Muscle layer of colon (tissue), 2 donors: ENCODE data around the gene CD37.
"Not testable (repeated sequence)": the region's sequence is repeated elsewhere in the genome, so short reads cannot be mapped to it uniquely, and the experiment has no call there.

Source experiments
- H3K27ac ChIP-seq: one replicate; pipeline ENCODE4 v1.7.0; 2013; ENCODE audit warnings: low read depth, mild to moderate bottlenecking, low read length, moderate library complexity
- H3K27me3 ChIP-seq, 2 donors: one replicate each; pipeline ENCODE4 v1.7.0; 2013; ENCODE audit warnings: low read length in 2 of 2, mild to moderate bottlenecking in 2 of 2; ENCODE audit not compliant: insufficient read depth in 2 of 2, control insufficient read depth in 1 of 2
- H3K36me3 ChIP-seq: one replicate; pipeline ENCODE4 v1.7.0; 2013; ENCODE audit warnings: mild to moderate bottlenecking, low read length; ENCODE audit not compliant: insufficient read depth
- H3K4me1 ChIP-seq: one replicate; pipeline ENCODE4 v1.7.0; 2013; ENCODE audit warnings: mild to moderate bottlenecking, low read length; ENCODE audit not compliant: insufficient read depth
- H3K4me3 ChIP-seq, 2 donors: one replicate each; pipeline ENCODE4 v1.7.0; 2013; ENCODE audit warnings: low read length in 2 of 2, low read depth in 1 of 2, mild to moderate bottlenecking in 1 of 2, moderate library complexity in 1 of 2
- H3K9ac ChIP-seq: one replicate; pipeline ENCODE4 v1.7.0; 2013; ENCODE audit warnings: low read length
- H3K9me3 ChIP-seq: one replicate; pipeline ENCODE4 v1.7.0; 2013; ENCODE audit warnings: mild to moderate bottlenecking, low read length
- donor health status: abdominal sarcoma.
- donor health status: Adenocarcinoma of cecum.

Gene CD37, protein sequence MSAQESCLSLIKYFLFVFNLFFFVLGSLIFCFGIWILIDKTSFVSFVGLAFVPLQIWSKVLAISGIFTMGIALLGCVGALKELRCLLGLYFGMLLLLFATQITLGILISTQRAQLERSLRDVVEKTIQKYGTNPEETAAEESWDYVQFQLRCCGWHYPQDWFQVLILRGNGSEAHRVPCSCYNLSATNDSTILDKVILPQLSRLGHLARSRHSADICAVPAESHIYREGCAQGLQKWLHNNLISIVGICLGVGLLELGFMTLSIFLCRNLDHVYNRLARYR

DNA sequence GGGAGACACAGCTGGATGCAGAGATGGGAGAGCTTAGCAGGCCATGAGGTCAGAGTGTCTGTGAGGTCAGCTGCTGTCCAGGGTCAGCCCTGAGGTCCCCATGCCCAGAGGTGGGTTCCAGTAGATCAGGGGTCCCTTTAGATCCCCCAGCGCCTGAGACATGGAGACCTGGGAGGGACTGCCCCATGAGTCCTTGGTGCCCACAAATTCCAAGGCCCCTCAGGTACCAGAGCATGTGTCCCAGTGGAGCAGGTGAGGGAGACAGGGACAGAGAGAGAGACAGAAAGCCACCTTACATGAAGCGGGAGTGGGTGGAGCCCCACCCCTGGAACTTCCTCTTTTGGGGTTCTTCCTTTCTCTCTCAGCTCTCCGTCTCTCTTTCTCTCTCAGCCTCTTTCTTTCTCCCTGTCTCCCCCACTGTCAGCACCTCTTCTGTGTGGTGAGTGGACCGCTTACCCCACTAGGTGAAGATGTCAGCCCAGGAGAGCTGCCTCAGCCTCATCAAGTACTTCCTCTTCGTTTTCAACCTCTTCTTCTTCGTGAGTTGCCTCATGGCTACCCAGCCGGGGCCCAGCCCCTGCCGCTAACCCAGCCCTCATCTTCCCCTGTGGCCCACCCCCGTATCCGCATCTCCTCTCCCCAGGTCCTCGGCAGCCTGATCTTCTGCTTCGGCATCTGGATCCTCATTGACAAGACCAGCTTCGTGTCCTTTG, at the start of gene CD37:
TSS of gene CD37 (plus strand) at position 336 of the 713 bp plus-strand sequence. CDS start at position 471, 135 bp downstream.
- H3K27ac ChIP-seq = no peak within 1 kb of the TSS
- H3K4me1 ChIP-seq = peaks cover 5% of the 10 kb centered on the region
- H3K9ac ChIP-seq = no peak within 1 kb of the TSS
- H3K36me3 ChIP-seq = no peaks in the 10 kb centered on the region
- no peaks in the 10 kb centered on the region for H3K27me3 ChIP-seq
- no peak within 1 kb of the TSS for H3K4me3 ChIP-seq
- no peaks in the 10 kb centered on the region for H3K9me3 ChIP-seq

DNA sequence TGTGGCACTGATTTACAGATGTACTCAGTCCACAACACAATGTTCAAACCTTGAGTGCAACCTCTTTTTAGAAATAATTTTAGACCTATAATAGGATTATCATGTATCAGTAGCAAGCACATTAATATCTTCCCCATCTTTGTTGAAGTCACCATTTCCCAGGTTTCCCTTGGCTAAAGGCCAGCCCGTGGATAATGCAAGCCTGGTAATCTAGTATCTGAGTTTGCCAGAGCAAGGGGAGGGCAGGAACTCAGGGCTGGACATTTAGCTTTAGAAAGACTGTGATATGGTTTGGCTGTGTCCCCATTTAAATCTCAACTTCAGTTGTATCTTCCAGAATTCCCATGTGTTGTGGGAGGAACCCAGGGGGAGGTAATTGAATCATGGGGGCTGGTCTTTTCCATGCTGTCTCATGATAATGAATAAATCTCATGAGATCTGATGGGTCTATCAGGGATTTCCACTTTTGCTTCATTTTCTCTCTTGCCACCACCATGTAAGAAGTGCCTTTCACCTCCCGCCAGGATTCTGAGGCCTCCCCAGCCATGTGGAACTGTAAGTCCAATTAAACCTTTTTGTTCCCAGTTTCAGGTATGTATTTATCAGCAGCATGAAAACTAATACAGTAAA, 48.0 kb upstream of the CD37 start:
- Histone ChIP-seq H3K9ac (no peak overlapping the region), H3K4me3 (no peak overlapping the region), H3K36me3 (no peaks in the 10 kb centered on the region), H3K4me1 (no peaks in the 10 kb centered on the region), H3K27ac (no peak overlapping the region), H3K27me3 (no peaks in the 10 kb centered on the region), H3K9me3 (no peaks in the 10 kb centered on the region)

DNA sequence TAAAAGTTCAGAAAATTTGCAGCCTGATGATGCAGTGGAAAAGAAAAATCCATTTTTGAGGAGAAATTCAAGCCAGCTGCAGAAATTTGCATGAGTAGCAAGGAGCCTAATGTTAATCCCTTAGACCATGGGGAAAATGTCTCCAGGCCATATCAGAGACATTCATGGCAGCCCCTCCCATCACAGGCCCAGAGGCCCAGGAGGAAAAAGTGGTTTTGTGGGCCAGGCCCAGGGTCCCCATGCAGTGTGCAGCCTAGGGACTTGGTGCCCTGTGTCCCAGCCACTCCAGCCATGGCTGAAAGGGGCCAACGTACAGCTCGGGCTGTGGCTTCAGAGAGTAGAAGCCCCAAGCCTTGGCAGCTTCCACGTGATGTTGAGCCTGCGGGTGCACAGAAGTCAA, 47.0 kb upstream of the CD37 start:
- H3K4me1 ChIP-seq, H3K27me3 ChIP-seq, H3K9me3 ChIP-seq, H3K27ac ChIP-seq, H3K9ac ChIP-seq, H3K36me3 ChIP-seq, H3K4me3 ChIP-seq: not testable (repeated sequence)

DNA sequence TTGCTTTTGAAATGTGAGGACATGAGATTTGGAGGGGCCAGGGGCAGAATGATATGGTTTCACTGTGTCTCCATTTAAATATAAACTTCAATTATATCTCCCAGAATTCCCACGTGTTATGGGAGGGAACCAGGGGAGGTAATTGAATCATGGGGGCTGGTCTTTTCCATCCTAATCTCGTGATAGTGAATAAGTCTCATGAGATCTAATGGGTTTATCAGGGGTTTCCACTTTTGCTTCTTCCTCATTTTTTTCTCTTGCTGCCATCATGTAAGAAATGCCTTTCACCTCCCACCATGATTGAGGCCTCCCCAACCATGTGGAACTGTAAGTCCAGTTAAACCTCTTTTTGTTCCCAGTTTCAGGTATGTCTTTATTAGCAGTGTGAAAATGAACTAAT, 45.9 kb upstream of the CD37 start:
- not testable (repeated sequence) for H3K27ac ChIP-seq, H3K4me1 ChIP-seq, H3K4me3 ChIP-seq, H3K36me3 ChIP-seq, H3K9me3 ChIP-seq, H3K9ac ChIP-seq, H3K27me3 ChIP-seq

DNA sequence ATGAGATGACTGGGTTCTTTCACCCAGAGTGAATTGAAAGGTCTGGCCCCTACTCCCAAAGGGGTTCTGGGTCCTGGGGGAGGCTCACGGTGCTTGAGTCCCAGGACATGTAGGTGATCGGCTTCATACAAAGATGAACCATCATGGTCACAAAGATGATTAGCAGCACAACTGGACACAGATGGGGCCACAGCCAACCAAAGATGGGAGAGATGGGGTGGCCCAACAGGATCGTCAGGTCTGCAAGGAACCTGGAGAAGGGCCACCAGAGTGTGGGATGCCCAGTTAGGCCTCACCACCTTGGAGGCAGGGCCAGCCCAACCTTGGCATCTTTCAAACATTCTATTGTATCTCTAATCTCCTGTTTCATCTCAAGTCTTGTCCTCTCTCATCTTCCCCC, 44.7 kb upstream of the CD37 start:
- H3K27ac ChIP-seq = no peak overlapping the region
- H3K4me3 ChIP-seq = no peak overlapping the region
- no peaks in the 10 kb centered on the region for H3K9me3 ChIP-seq
- H3K36me3 ChIP-seq = peaks cover 3% of the 10 kb centered on the region
- no peaks in the 10 kb centered on the region for H3K27me3 ChIP-seq
- no peaks in the 10 kb centered on the region for H3K4me1 ChIP-seq
- no peak overlapping the region for H3K9ac ChIP-seq

DNA sequence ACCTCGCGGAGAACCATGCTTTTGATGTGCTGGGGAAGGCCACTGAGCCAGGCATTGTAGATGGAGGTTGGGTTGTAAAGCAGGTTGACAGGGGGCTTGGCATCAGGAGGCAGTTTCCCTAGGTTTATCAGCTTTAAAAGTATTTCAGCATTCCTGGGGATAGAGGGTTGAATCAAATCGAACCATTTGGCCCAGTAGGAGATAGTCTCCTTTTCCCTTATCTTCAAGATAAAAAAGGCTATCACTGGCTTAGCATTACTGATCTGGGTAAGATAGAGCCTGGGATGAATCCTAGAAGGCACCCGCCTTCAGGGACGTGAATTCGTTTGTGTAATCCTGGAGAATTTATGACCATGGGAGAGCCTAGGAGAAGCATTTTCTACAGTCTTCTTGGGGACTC, 40.8 kb upstream of the CD37 start:
- H3K27me3 ChIP-seq = no peaks in the 10 kb centered on the region
- H3K4me3 ChIP-seq = no peak overlapping the region
- no peaks in the 10 kb centered on the region for H3K9me3 ChIP-seq
- no peak overlapping the region for H3K9ac ChIP-seq
- no peaks in the 10 kb centered on the region for H3K4me1 ChIP-seq
- no peak overlapping the region for H3K27ac ChIP-seq
- peaks cover 3% of the 10 kb centered on the region for H3K36me3 ChIP-seq

DNA sequence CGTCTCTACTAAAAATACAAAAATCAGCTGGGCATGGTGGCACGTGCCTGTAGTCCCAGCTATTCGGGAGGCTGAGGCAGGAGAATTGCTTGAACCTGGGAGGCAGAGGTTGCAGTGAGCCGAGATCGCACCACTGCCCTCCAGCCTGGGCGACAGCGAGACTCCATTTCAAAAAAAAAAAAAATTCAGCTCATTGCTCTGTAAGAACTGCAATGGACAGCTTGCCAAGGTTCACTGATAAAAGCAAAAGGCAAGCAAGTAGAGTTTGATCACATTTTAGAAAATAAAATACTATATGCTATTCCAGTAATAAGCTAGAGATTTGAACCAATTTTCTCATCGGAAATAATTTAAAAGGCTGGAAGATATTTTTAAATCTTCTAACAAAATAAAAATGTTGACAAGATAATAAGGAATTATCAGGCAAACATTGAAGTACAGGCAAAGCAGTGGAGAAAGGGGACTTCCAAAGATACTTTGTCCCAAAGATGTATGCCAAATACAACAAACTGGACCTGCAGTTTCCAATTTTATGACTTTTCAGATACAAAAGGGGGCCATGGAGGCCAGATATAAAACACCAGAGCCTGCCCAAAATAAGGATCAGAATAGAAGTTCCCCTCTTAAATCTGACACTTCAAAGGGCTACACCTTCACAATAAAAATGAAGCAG, 39.9 kb upstream of the CD37 start:
- H3K27ac ChIP-seq = no peak overlapping the region
- H3K4me3 ChIP-seq = no peak overlapping the region
- H3K4me1 ChIP-seq = no peaks in the 10 kb centered on the region
- no peak overlapping the region for H3K9ac ChIP-seq
- H3K9me3 ChIP-seq = no peaks in the 10 kb centered on the region
- peaks cover 3% of the 10 kb centered on the region for H3K36me3 ChIP-seq
- H3K27me3 ChIP-seq = no peaks in the 10 kb centered on the region

DNA sequence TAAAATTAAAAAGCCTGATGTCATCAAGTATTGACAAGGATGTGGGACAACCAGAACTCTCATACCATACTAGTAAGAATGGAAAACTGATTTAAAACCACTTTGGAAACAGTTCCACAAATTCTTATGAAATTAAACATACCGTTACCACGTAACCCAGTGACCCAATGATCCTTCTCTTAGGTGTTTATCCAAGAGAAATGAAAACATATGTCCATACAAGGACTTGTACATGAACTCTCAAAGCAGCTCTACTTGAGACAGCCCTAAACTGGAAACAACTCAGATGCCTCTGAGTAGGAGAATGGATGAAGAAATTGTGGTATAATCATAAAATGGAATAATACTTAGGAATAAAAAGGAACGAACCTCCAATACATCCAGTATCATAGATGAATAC, 37.8 kb upstream of the CD37 start:
- H3K36me3 ChIP-seq = peaks cover 3% of the 10 kb centered on the region
- no peaks in the 10 kb centered on the region for H3K4me1 ChIP-seq
- H3K27me3 ChIP-seq = no peaks in the 10 kb centered on the region
- no peak overlapping the region for H3K27ac ChIP-seq
- H3K9ac ChIP-seq = no peak overlapping the region
- H3K9me3 ChIP-seq = no peaks in the 10 kb centered on the region
- no peak overlapping the region for H3K4me3 ChIP-seq

DNA sequence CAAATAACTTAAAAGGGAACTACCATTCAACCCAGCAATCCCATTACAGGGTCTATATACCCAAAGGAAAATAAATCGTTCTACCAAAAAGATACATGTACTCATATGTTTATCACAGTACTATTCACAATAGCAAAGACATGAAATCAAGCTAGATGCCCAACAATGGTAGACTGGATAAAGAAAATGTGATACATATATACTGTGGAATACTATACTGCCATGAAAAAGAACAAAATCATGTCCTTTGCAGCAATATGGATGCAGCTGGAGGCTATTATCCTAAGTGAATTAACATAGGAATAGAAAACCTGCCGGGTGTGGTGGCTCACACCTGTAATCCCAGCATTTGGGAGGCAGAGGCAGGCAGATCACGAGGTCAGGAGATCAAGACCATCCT, 36.6 kb upstream of the CD37 start:
- H3K9ac ChIP-seq, H3K4me3 ChIP-seq, H3K36me3 ChIP-seq, H3K9me3 ChIP-seq, H3K27me3 ChIP-seq, H3K27ac ChIP-seq, H3K4me1 ChIP-seq: not testable (repeated sequence)

DNA sequence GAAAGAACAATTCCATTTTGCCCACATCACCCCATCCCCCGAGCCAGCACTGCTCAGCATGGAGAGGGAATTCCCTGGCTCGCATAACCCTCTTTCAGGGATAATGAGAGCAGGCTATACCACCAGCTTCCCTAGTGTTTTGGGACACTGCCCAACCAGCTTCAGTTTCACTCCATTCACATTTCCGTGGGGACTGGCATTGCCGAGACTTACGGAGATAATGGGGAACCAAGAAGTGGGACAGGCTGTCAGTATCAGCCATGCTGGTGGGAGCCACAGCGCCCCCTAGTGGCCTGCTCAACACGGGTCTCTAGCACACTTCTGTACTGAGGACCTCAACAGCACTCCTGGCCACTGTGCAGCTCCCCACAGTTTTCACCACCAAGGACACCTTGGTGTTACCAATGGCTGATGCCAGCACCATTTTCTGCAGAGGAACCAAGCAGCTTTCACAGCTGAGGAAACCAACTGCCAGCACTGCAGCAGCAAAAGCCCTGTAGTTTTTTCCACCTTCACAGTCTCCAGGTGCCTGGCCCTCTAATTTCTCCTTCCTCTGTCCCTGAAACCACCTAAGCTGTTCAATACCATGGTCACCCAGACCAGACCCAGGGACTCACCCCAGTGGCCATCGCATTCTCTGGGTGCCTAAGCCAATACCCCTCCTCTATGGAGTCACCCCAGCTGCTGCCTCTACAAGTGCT, 33.9 kb upstream of the CD37 start:
- no peaks in the 10 kb centered on the region for H3K36me3 ChIP-seq
- H3K4me1 ChIP-seq = no peaks in the 10 kb centered on the region
- H3K9ac ChIP-seq = no peak overlapping the region
- H3K9me3 ChIP-seq = no peaks in the 10 kb centered on the region
- H3K27me3 ChIP-seq = no peaks in the 10 kb centered on the region
- no peak overlapping the region for H3K27ac ChIP-seq
- H3K4me3 ChIP-seq = no peak overlapping the region

DNA sequence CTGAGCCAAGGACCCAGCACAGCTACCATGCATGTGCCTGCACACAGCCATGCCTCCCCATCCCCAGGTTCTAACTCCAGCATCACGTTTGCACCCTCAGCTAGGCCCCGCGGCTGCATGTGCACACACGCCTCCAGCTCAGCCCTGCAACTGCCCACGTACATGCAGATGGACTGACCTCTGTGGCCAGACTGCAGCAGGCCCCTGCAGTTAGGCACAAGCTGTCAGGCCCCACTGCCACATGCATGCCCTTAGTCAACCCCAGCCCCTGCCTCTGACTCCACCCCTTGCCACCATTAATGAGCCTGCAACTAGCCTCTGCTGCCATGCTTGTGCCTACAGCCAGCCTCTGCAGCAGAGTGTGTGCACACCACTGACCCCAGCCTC, 33.3 kb upstream of the CD37 start:
- Histone ChIP-seq H3K4me1 (no peaks in the 10 kb centered on the region), H3K4me3 (no peak overlapping the region), H3K9ac (no peak overlapping the region), H3K9me3 (no peaks in the 10 kb centered on the region), H3K27ac (no peak overlapping the region), H3K36me3 (no peaks in the 10 kb centered on the region), H3K27me3 (no peaks in the 10 kb centered on the region)
